ENCODE data around the gene SIM2. TPM values are rescaled to one million over a fixed set of nuclear protein-coding genes. Genes with fewer than 3 reads are reported as not detected.

SIM2 gene
- total and polyA plus RNA-seq, 2 donors (not counting 1 experiment from before 2014, with no cell fraction given): not detected

DNA sequence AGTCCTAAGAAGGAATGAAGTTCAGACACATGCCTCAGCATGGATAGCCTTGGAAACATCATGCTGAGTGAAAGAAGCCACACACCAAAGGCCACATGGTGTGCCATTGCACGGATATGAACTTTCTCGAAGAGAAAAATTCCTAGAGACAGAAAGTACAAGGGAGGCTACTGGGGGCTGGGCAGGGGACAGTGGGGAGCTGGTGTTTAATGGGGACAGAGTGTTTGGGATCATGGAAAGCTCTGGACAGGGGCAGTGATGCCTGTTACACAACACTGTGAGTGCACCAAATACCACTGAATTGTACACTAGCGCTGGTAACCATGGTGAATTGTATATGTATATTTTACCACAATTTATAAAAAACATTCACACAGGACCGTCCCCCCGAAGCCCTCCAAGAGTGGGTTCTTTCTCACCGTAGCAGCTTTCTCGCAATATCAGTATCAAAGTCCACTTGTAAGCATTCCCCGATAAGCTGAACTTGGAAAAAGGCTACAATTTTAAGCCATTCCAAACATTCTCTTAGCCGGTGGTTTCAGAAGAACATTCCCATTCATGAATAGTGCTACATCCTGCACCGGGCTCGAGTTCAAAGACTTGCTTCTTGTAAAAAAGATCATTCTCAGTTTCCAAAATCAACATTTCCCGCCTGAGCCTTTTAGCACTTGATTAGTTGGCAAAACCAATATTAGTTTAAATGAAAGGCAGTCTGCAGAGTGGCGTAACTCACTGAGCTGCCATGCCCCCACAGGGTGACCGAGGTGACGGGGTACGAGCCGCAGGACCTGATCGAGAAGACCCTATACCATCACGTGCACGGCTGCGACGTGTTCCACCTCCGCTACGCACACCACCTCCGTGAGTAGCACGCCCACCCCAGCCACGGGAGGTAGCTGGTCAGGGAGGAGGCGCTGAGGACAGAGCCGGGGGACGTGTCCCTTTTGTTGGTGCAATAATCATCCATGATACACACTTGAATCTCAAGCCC, 31.7 kb downstream of the SIM2 start:
- no peak overlapping the region for H3K9ac ChIP-seq (ENCODE audit: low read length)

More for the DNA sequence above, 31.7 kb downstream of the SIM2 start:
- intact Hi-C loops (cut with micrococcal nuclease): no loop called here
- TF ChIP-seq EZH2 (IDR thresholded peaks at IDR 0.05; ENCODE audit: borderline replicate concordance, insufficient read depth, low read depth, low read length, poor library complexity, severe bottlenecking) (no peak), CTCF (IDR thresholded peaks at IDR 0.05) (no peak)
- peaks cover 5% of the 10 kb centered on the region for H3K27me3 Mint-ChIP-seq
- ChIA-PET POLR2A (no interaction called here), CTCF (no interaction called here)
- no peak overlapping the region for H3K4me2 ChIP-seq (replicated peaks; ENCODE audit: low read depth, low read length, poor library complexity, severe bottlenecking)
- no peaks in the 10 kb centered on the region for H3K4me1 ChIP-seq (ENCODE audit: control insufficient read depth in 2 of 2, insufficient read depth in 2 of 2, low read length in 2 of 2)
- no peaks in the 10 kb centered on the region for H3K36me3 ChIP-seq (replicated peaks in 1 of 2; ENCODE audit: control extremely low read depth in 1 of 2, control insufficient read depth in 1 of 2, extremely low read depth in 1 of 2, insufficient read depth in 2 of 2, low read length in 1 of 2)
- no peak overlapping the region for H3K27ac ChIP-seq (ENCODE audit: low read length in 2 of 2)
- no peaks in the 10 kb centered on the region for H3K27me3 ChIP-seq (replicated peaks in 1 of 4; ENCODE audit: control extremely low read depth in 1 of 4, control insufficient read depth in 3 of 4, insufficient read depth in 4 of 4, low read length in 3 of 4)
- no peak overlapping the region for H3K4me3 Mint-ChIP-seq
- H3K4me3 ChIP-seq (ENCODE audit: control extremely low read depth in 1 of 5, extremely low read depth in 1 of 5, insufficient read depth in 1 of 5, low read depth in 2 of 5, low read length in 4 of 5): no peak overlapping the region
- no peak overlapping the region for H2AFZ ChIP-seq (ENCODE audit: insufficient read depth, low read depth, low read length, poor library complexity, severe bottlenecking)
- no peaks in the 10 kb centered on the region for H3K79me2 ChIP-seq (ENCODE audit: control insufficient read depth, insufficient read depth, low read length)
- DNase-seq: no peak
- peaks cover 0 to 14% (median 0%) of the 10 kb centered on the region in 3 donors for H3K9me3 ChIP-seq (ENCODE audit: control extremely low read depth in 1 of 3, control insufficient read depth in 2 of 3, insufficient read depth in 1 of 3, low read length in 2 of 3)
- no peaks in the 10 kb centered on the region for H3K4me1 Mint-ChIP-seq
- H4K20me1 ChIP-seq (ENCODE audit: control insufficient read depth, insufficient read depth, low read length, poor library complexity, severe bottlenecking): no peaks in the 10 kb centered on the region
- ATAC-seq (ENCODE audit: low read depth): no peak
- no peak overlapping the region for H3K27ac Mint-ChIP-seq
- H3K9me3 Mint-ChIP-seq (ENCODE audit: insufficient read depth): no peaks in the 10 kb centered on the region
- 90% methylated on average over 25 of the region's 30 CpGs for WGBS (ENCODE audit: insufficient coverage)

Measured in B cell (primary cell).